NB4 (cell line): ENCODE data around the gene MAPK1.
"Not testable (repeated sequence)": the region's sequence is repeated elsewhere in the genome, so short reads cannot be mapped to it uniquely, and the experiment has no call there.

ENCODE experiments used
- DNase-seq: peaks from one replicate; pipeline ENCODE4 v3.0.0; 2010; ENCODE audit warnings: low read depth
- H3K4me3 ChIP-seq: one replicate; pipeline ENCODE4 v1.5.1; 2011; ENCODE audit warnings: mild to moderate bottlenecking, low read depth, low read length, moderate library complexity
- CTCF ChIP-seq: IDR thresholded peaks from one replicate; pipeline ENCODE4 v1.5.1; 2012; ENCODE audit warnings: low read depth, low read length
- MAX ChIP-seq: IDR thresholded peaks from 2 replicates; pipeline ENCODE4 v1.6.1; 2011; ENCODE audit warnings: low read depth, low read length
- MYC ChIP-seq: IDR thresholded peaks from 2 replicates; pipeline ENCODE4 v1.6.1; 2011; ENCODE audit warnings: low read depth, low read length
- POLR2A ChIP-seq: IDR thresholded peaks from 2 replicates; pipeline ENCODE4 v1.6.1; 2011; ENCODE audit warnings: mild to moderate bottlenecking; ENCODE audit not compliant: insufficient read length; ENCODE audit errors: extremely low read depth

Gene MAPK1

GRCh38 chr22:21850660-21851059, 16.8 kb downstream of the MAPK1 start:
- DNase-seq = no peak
- no peak for TF ChIP-seq CTCF
- TF ChIP-seq MAX = no peak
- no peak for TF ChIP-seq MYC
- no peak for TF ChIP-seq POLR2A
- no peak overlapping the region for H3K4me3 ChIP-seq

GRCh38 chr22:21849489-21849888, 18.0 kb downstream of the MAPK1 start:
- TF ChIP-seq POLR2A = no peak
- TF ChIP-seq CTCF = no peak
- TF ChIP-seq MYC = no peak
- no peak for TF ChIP-seq MAX
- H3K4me3 ChIP-seq = no peak overlapping the region
- no peak for DNase-seq

- not testable (repeated sequence) for H3K4me3 ChIP-seq, DNase-seq
Observed at GRCh38 chr22:21848057-21848456, 19.4 kb downstream of the MAPK1 start.

- no peak for DNase-seq
- no peak overlapping the region for H3K4me3 ChIP-seq
- TF ChIP-seq MAX (no peak), POLR2A (no peak)
Observed at GRCh38 chr22:21845558-21846453, 21.6 kb downstream of the MAPK1 start.

GRCh38 chr22:21842946-21843345, 24.5 kb downstream of the MAPK1 start:
- H3K4me3 ChIP-seq = no peak overlapping the region
- DNase-seq = no peak
- no peak for TF ChIP-seq CTCF
- TF ChIP-seq POLR2A = no peak
- TF ChIP-seq MYC = no peak
- no peak for TF ChIP-seq MAX

- no peak for DNase-seq
- no peak for TF ChIP-seq MYC
- TF ChIP-seq POLR2A = no peak
- no peak for TF ChIP-seq CTCF
- TF ChIP-seq MAX = no peak
- H3K4me3 ChIP-seq = no peak overlapping the region
Observed at GRCh38 chr22:21841422-21841821, 26.0 kb downstream of the MAPK1 start.
